ENCODE measurements around the gene STK33.

GRCh38 chr11:8634498-8634897 lies 40.5 kb upstream of the STK33 start:
- no peak for TF ChIP-seq SUZ12 (IDR thresholded peaks at IDR 0.05; ENCODE audit: extremely low read depth, insufficient read depth, insufficient read length)
- TF ChIP-seq YY1 (IDR thresholded peaks at IDR 0.05; ENCODE audit: insufficient read depth, insufficient read length) = no peak

Measured in NT2/D1 (cell line).